ENCODE data around the gene SNTG2. TPM values are rescaled to one million over a fixed set of nuclear protein-coding genes. Genes with fewer than 3 reads are reported as not detected.

SNTG2 gene
- total and polyA plus RNA-seq, 4 donors, result 4.5 to 7.0 TPM; not detected in 2

- ATAC-seq (ENCODE audit: low FRiP score) (no peak), DNase-seq (no peak)
- Histone ChIP-seq H3K27me3 (ENCODE audit: control insufficient read depth in 1 of 2, insufficient read depth in 2 of 2, low read length in 1 of 2) (peaks cover 0 to 3% of the 10 kb centered on the region in 2 donors), H3K36me3 (ENCODE audit: control insufficient read depth in 1 of 2, insufficient read depth in 2 of 2, low read length in 1 of 2) (no peaks in the 10 kb centered on the region), H3K27ac (ENCODE audit: low read depth in 1 of 2, low read length in 2 of 2) (no peak overlapping the region), H3K9me3 (ENCODE audit: control insufficient read depth, low read length) (peaks cover 1% of the 10 kb centered on the region), H3K4me3 (ENCODE audit: low read length in 2 of 2) (no peak overlapping the region), H3K4me1 (ENCODE audit: control insufficient read depth in 1 of 2, insufficient read depth in 2 of 2, low read length in 2 of 2) (no peaks in the 10 kb centered on the region)
- intact Hi-C loops (cut with DNase I), result no loop called here
- WGBS, 2 donors, result 48 to 56% methylated on average over 5 of the region's 5 CpGs
Measured at GRCh38 chr2:1039549-1039948, 88.9 kb downstream of the SNTG2 start.

- Histone ChIP-seq H3K27ac (ENCODE audit: low read depth in 1 of 2, low read length in 2 of 2) (no peak overlapping the region), H3K4me3 (ENCODE audit: low read length in 2 of 2) (no peak overlapping the region), H3K27me3 (ENCODE audit: control insufficient read depth in 1 of 2, insufficient read depth in 2 of 2, low read length in 1 of 2) (peaks cover 0 to 3% of the 10 kb centered on the region in 2 donors), H3K4me1 (ENCODE audit: control insufficient read depth in 1 of 2, insufficient read depth in 2 of 2, low read length in 2 of 2) (no peaks in the 10 kb centered on the region), H3K36me3 (ENCODE audit: control insufficient read depth in 1 of 2, insufficient read depth in 2 of 2, low read length in 1 of 2) (no peaks in the 10 kb centered on the region), H3K9me3 (ENCODE audit: control insufficient read depth, low read length) (peaks cover 1% of the 10 kb centered on the region)
- intact Hi-C loops (cut with DNase I), result no loop called here
- ATAC-seq (ENCODE audit: low FRiP score) (no peak), DNase-seq (no peak)
- WGBS, 2 donors, result 70 to 76% methylated on average over 9 of the region's 9 CpGs
Measured at GRCh38 chr2:1041012-1041805, 90.6 kb downstream of the SNTG2 start.

GRCh38 chr2:1045109-1045508 lies 94.5 kb downstream of the SNTG2 start:
- ATAC-seq (ENCODE audit: low FRiP score), result no peak
- intact Hi-C loops (cut with DNase I), result no loop called here
- 64 to 72% methylated on average over 1 of the region's 1 CpG for WGBS, 2 donors
- Histone ChIP-seq H3K4me1 (ENCODE audit: control insufficient read depth in 1 of 2, insufficient read depth in 2 of 2, low read length in 2 of 2) (no peaks in the 10 kb centered on the region), H3K27me3 (ENCODE audit: control insufficient read depth in 1 of 2, insufficient read depth in 2 of 2, low read length in 1 of 2) (peaks cover 0 to 2% of the 10 kb centered on the region in 2 donors), H3K9me3 (ENCODE audit: control insufficient read depth, low read length) (peaks cover 1% of the 10 kb centered on the region), H3K36me3 (ENCODE audit: control insufficient read depth in 1 of 2, insufficient read depth in 2 of 2, low read length in 1 of 2) (no peaks in the 10 kb centered on the region), H3K27ac (ENCODE audit: low read depth in 1 of 2, low read length in 2 of 2) (no peak overlapping the region), H3K4me3 (ENCODE audit: low read length in 2 of 2) (no peak overlapping the region)
- no peak for DNase-seq

GRCh38 chr2:1046067-1046466 lies 95.4 kb downstream of the SNTG2 start:
- DNase-seq, result no peak
- Histone ChIP-seq H3K27me3 (ENCODE audit: control insufficient read depth in 1 of 2, insufficient read depth in 2 of 2, low read length in 1 of 2) (peaks cover 0 to 2% of the 10 kb centered on the region in 2 donors), H3K4me1 (ENCODE audit: control insufficient read depth in 1 of 2, insufficient read depth in 2 of 2, low read length in 2 of 2) (no peaks in the 10 kb centered on the region), H3K4me3 (ENCODE audit: low read length in 2 of 2) (no peak overlapping the region), H3K27ac (ENCODE audit: low read depth in 1 of 2, low read length in 2 of 2) (no peak overlapping the region), H3K36me3 (ENCODE audit: control insufficient read depth in 1 of 2, insufficient read depth in 2 of 2, low read length in 1 of 2) (no peaks in the 10 kb centered on the region), H3K9me3 (ENCODE audit: control insufficient read depth, low read length) (peaks cover 1% of the 10 kb centered on the region)
- 61 to 62% methylated on average over 4 of the region's 4 CpGs for WGBS, 2 donors
- ATAC-seq (ENCODE audit: low FRiP score), result no peak
- intact Hi-C loops (cut with DNase I), result no loop called here

- no peaks in the 10 kb centered on the region for H3K36me3 ChIP-seq (ENCODE audit: control insufficient read depth in 1 of 2, insufficient read depth in 2 of 2, low read length in 1 of 2)
- intact Hi-C loops (cut with DNase I), result no loop called here
- H3K9me3 ChIP-seq (ENCODE audit: control insufficient read depth, low read length), result no peaks in the 10 kb centered on the region
- H3K4me1 ChIP-seq (ENCODE audit: control insufficient read depth in 1 of 2, insufficient read depth in 2 of 2, low read length in 2 of 2), result no peaks in the 10 kb centered on the region
- no peaks in the 10 kb centered on the region for H3K27me3 ChIP-seq (ENCODE audit: control insufficient read depth in 1 of 2, insufficient read depth in 2 of 2, low read length in 1 of 2)
- no peak overlapping the region for H3K27ac ChIP-seq (ENCODE audit: low read depth in 1 of 2, low read length in 2 of 2)
- 1 to 6% methylated on average over 1 of the region's 1 CpG for whole genome bisulfite sequencing, 2 donors
- H3K4me3 ChIP-seq (ENCODE audit: low read length in 2 of 2), result no peak overlapping the region
- no peak for ATAC-seq (ENCODE audit: low FRiP score)
- no peak for DNase-seq
Measured at GRCh38 chr2:1047485-1047884, 96.8 kb downstream of the SNTG2 start.

- H3K27me3 ChIP-seq (ENCODE audit: control insufficient read depth in 1 of 2, insufficient read depth in 2 of 2, low read length in 1 of 2), result no peaks in the 10 kb centered on the region
- no peaks in the 10 kb centered on the region for H3K4me1 ChIP-seq (ENCODE audit: control insufficient read depth in 1 of 2, insufficient read depth in 2 of 2, low read length in 2 of 2)
- intact Hi-C loops (cut with DNase I), result no loop called here
- H3K4me3 ChIP-seq (ENCODE audit: low read length in 2 of 2), result no peak overlapping the region
- no peak overlapping the region for H3K27ac ChIP-seq (ENCODE audit: low read depth in 1 of 2, low read length in 2 of 2)
- DNase-seq (no peak), ATAC-seq (ENCODE audit: low FRiP score) (no peak)
- WGBS, 2 donors, result 68 to 82% methylated on average over 2 of the region's 2 CpGs
- H3K9me3 ChIP-seq (ENCODE audit: control insufficient read depth, low read length), result no peaks in the 10 kb centered on the region
- H3K36me3 ChIP-seq (ENCODE audit: control insufficient read depth in 1 of 2, insufficient read depth in 2 of 2, low read length in 1 of 2), result no peaks in the 10 kb centered on the region
Measured at GRCh38 chr2:1049691-1050090, 99.0 kb downstream of the SNTG2 start.

- 23 to 35% methylated on average over 3 of the region's 3 CpGs for WGBS, 2 donors
- DNase-seq (no peak), ATAC-seq (ENCODE audit: low FRiP score) (no peak)
- Histone ChIP-seq H3K27me3 (ENCODE audit: control insufficient read depth in 1 of 2, insufficient read depth in 2 of 2, low read length in 1 of 2) (no peaks in the 10 kb centered on the region), H3K4me1 (ENCODE audit: control insufficient read depth in 1 of 2, insufficient read depth in 2 of 2, low read length in 2 of 2) (no peaks in the 10 kb centered on the region), H3K4me3 (ENCODE audit: low read length in 2 of 2) (no peak overlapping the region), H3K9me3 (ENCODE audit: control insufficient read depth, low read length) (no peaks in the 10 kb centered on the region), H3K36me3 (ENCODE audit: control insufficient read depth in 1 of 2, insufficient read depth in 2 of 2, low read length in 1 of 2) (no peaks in the 10 kb centered on the region), H3K27ac (ENCODE audit: low read depth in 1 of 2, low read length in 2 of 2) (no peak overlapping the region)
- intact Hi-C loops (cut with DNase I), result no loop called here
Measured at GRCh38 chr2:1051075-1051474, 100.4 kb downstream of the SNTG2 start.

- Histone ChIP-seq H3K4me3 (ENCODE audit: low read length in 2 of 2) (no peak overlapping the region), H3K27me3 (ENCODE audit: control insufficient read depth in 1 of 2, insufficient read depth in 2 of 2, low read length in 1 of 2) (no peaks in the 10 kb centered on the region), H3K36me3 (ENCODE audit: control insufficient read depth in 1 of 2, insufficient read depth in 2 of 2, low read length in 1 of 2) (no peaks in the 10 kb centered on the region), H3K9me3 (ENCODE audit: control insufficient read depth, low read length) (no peaks in the 10 kb centered on the region), H3K27ac (ENCODE audit: low read depth in 1 of 2, low read length in 2 of 2) (no peak overlapping the region), H3K4me1 (ENCODE audit: control insufficient read depth in 1 of 2, insufficient read depth in 2 of 2, low read length in 2 of 2) (no peaks in the 10 kb centered on the region)
- intact Hi-C loops (cut with DNase I), result no loop called here
- ATAC-seq (ENCODE audit: low FRiP score) (no peak), DNase-seq (no peak)
- WGBS, 2 donors, result 40 to 49% methylated on average over 8 of the region's 8 CpGs
Measured at GRCh38 chr2:1052771-1053191, 102.1 kb downstream of the SNTG2 start.

GRCh38 chr2:1053786-1054185 lies 103.1 kb downstream of the SNTG2 start:
- Histone ChIP-seq H3K4me3 (ENCODE audit: low read length in 2 of 2) (no peak overlapping the region), H3K36me3 (ENCODE audit: control insufficient read depth in 1 of 2, insufficient read depth in 2 of 2, low read length in 1 of 2) (no peaks in the 10 kb centered on the region), H3K27me3 (ENCODE audit: control insufficient read depth in 1 of 2, insufficient read depth in 2 of 2, low read length in 1 of 2) (no peaks in the 10 kb centered on the region), H3K4me1 (ENCODE audit: control insufficient read depth in 1 of 2, insufficient read depth in 2 of 2, low read length in 2 of 2) (no peaks in the 10 kb centered on the region), H3K27ac (ENCODE audit: low read depth in 1 of 2, low read length in 2 of 2) (no peak overlapping the region), H3K9me3 (ENCODE audit: control insufficient read depth, low read length) (no peaks in the 10 kb centered on the region)
- intact Hi-C loops (cut with DNase I), result no loop called here
- DNase-seq (no peak), ATAC-seq (ENCODE audit: low FRiP score) (no peak)
- 62 to 63% methylated on average over 8 of the region's 8 CpGs for WGBS, 2 donors
